ENCODE results near the gene SRL. TPM values are rescaled to one million over a fixed set of nuclear protein-coding genes. Genes with fewer than 3 reads are reported as not detected.
"Not testable (repeated sequence)": the region's sequence is repeated elsewhere in the genome, so short reads cannot be mapped to it uniquely, and the experiment has no call there.

Gene SRL
- total and polyA plus RNA-seq, 12 donors, result 0.24 to 1.8 (median 0.52) TPM; not detected in 2

DNA sequence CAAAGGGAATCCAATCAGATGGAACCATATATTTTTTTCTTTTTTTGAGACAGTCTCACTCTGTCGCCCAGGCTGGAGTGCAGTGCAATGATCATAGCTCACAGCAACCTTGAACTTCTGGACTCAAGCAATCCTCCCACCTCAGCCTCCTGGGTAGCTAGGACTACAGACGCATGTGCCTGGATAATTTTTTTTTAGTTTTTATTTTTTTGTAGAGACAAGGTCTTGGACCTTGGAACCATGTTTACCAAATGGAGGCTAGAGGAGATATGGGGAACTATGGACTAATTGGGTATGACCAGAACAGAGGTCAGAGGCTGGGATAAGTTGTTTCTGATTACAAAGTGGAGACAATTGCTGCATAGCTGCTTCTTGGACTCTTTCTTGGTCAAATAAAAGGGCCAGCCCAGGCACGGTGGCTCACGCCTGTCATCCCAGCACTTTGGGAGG is 84.5 kb downstream of the SRL start:
- WGBS, 4 donors, result 59 to 75% (median 67%) methylated on average over 3 to 4 of the region's 4 CpGs
- no peak for DNase-seq
- intact Hi-C loops (cut with DNase I), result no loop called here
- no peak for TF ChIP-seq POLR2A (IDR thresholded peaks at IDR 0.05)
- TF ChIP-seq, protein P1, sequence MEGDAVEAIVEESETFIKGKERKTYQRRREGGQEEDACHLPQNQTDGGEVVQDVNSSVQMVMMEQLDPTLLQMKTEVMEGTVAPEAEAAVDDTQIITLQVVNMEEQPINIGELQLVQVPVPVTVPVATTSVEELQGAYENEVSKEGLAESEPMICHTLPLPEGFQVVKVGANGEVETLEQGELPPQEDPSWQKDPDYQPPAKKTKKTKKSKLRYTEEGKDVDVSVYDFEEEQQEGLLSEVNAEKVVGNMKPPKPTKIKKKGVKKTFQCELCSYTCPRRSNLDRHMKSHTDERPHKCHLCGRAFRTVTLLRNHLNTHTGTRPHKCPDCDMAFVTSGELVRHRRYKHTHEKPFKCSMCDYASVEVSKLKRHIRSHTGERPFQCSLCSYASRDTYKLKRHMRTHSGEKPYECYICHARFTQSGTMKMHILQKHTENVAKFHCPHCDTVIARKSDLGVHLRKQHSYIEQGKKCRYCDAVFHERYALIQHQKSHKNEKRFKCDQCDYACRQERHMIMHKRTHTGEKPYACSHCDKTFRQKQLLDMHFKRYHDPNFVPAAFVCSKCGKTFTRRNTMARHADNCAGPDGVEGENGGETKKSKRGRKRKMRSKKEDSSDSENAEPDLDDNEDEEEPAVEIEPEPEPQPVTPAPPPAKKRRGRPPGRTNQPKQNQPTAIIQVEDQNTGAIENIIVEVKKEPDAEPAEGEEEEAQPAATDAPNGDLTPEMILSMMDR (IDR thresholded peaks at IDR 0.05), result no peak
- Histone ChIP-seq H3K27ac (no peak overlapping the region), H3K27me3 (no peaks in the 10 kb centered on the region), H3K36me3 (replicated peaks in 1 of 2) (no peaks in the 10 kb centered on the region), H3K9me3 (replicated peaks in 1 of 3) (no peaks in the 10 kb centered on the region), H3K4me3 (no peak overlapping the region), H3K4me1 (replicated peaks in 1 of 2) (no peaks in the 10 kb centered on the region)

- DNase-seq; intact Hi-C loops (cut with DNase I); H3K4me1 ChIP-seq (replicated peaks in 1 of 2); H3K27me3 ChIP-seq; H3K4me3 ChIP-seq; H3K27ac ChIP-seq; H3K36me3 ChIP-seq (replicated peaks in 1 of 2); H3K9me3 ChIP-seq (replicated peaks in 1 of 3): not testable (repeated sequence)
- 62 to 80% (median 76%) methylated on average over 3 of the region's 3 CpGs for WGBS, 4 donors
Measured at GRCh38 chr16:4156503-4156902, 85.4 kb downstream of the SRL start.

DNA sequence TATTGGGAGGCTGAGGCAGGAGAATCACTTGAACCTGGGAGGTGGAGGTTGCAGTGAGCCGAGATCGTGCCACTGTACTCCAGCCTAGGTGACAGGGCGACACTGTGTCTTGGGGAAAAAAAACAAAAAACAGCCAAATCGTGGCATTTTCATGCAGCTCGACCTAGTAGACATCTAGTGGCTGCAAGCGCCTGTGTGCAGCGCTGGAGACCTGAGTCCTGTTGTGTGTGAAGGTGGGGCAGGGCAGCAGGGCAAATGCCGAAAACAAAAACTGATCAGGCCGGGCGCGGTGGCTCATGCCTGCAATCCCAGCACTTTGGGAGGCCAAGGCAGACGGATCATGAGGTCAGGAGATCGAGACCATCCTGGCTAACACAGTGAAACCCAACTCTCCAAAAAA is 88.5 kb downstream of the SRL start:
- DNase-seq; intact Hi-C loops (cut with DNase I); H3K4me3 ChIP-seq; H3K9me3 ChIP-seq (replicated peaks in 1 of 3); H3K4me1 ChIP-seq (replicated peaks in 1 of 2); H3K27ac ChIP-seq; H3K36me3 ChIP-seq (replicated peaks in 1 of 2); H3K27me3 ChIP-seq: not testable (repeated sequence)
- WGBS, 4 donors, result 83 to 92% (median 88%) methylated on average over 11 to 13 of the region's 13 CpGs

- H3K36me3 ChIP-seq (replicated peaks in 1 of 2), result no peaks in the 10 kb centered on the region
- H3K4me3 ChIP-seq, result no peak overlapping the region
- no peak for DNase-seq
- H3K9me3 ChIP-seq (replicated peaks in 1 of 3), result no peaks in the 10 kb centered on the region
- no peaks in the 10 kb centered on the region for H3K4me1 ChIP-seq (replicated peaks in 1 of 2)
- H3K27me3 ChIP-seq, result no peaks in the 10 kb centered on the region
- intact Hi-C loops (cut with DNase I), result no loop called here
- 75 to 89% (median 79%) methylated on average over 1 to 5 of the region's 5 CpGs for WGBS, 4 donors
- H3K27ac ChIP-seq, result no peak overlapping the region
- TF ChIP-seq, protein P1 (IDR thresholded peaks at IDR 0.05), result no peak
- no peak for TF ChIP-seq POLR2A (IDR thresholded peaks at IDR 0.05)
Measured at GRCh38 chr16:4152267-4152666, 89.6 kb downstream of the SRL start.

DNA sequence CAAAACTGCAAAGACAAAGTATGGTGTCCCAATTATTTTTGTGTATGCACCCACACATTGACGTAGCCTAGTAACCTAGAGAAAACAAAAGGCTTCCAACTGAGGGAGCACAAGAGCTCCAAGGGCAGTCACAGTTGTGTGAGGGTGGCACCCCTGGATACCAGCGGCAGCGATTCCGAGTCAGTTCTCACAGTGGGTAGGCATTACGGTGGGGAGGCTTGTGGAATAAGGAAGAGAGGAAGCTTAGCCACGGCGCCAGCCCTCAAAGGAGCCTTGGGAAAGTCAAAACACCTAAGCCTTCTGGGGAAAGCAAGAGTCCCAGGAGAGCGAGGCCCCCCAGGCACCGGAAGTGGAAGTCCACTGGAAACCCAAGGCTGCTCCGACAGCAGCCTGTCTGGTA is 94.6 kb downstream of the SRL start:
- Histone ChIP-seq H3K36me3 (replicated peaks in 1 of 2) (no peaks in the 10 kb centered on the region), H3K27me3 (no peaks in the 10 kb centered on the region), H3K9me3 (replicated peaks in 1 of 3) (no peaks in the 10 kb centered on the region), H3K4me1 (replicated peaks in 1 of 2) (no peaks in the 10 kb centered on the region), H3K4me3 (no peak overlapping the region), H3K27ac (no peak overlapping the region)
- intact Hi-C loops (cut with DNase I), result no loop called here
- TF ChIP-seq, protein P1 (IDR thresholded peaks at IDR 0.05), result no peak
- no peak for TF ChIP-seq POLR2A (IDR thresholded peaks at IDR 0.05)
- whole genome bisulfite sequencing, 4 donors, result 90 to 95% (median 92%) methylated on average over 8 to 10 of the region's 10 CpGs
- DNase-seq, result no peak

Data from adrenal gland (tissue), 12 donors.